ENCODE results near the gene CHD1. TPM values are rescaled to one million over a fixed set of nuclear protein-coding genes. Genes with fewer than 3 reads are reported as not detected.

The CHD1 gene
- total and polyA plus RNA-seq, 2 donors (not counting 3 experiments of a cell fraction or from before 2014, with no cell fraction given) = 16.2 to 48.9 TPM

- Histone ChIP-seq H3K9me1 (replicated peaks; ENCODE audit: control insufficient read depth, extremely low read depth, insufficient read depth, low read length) (no peaks in the 10 kb centered on the region), H3K27me3 (ENCODE audit: control insufficient read depth in 2 of 2, insufficient read depth in 2 of 2, low read length in 2 of 2) (no peaks in the 10 kb centered on the region), H3K9ac (replicated peaks; ENCODE audit: extremely low read depth, insufficient read depth, low read length) (no peak overlapping the region), H3K79me2 (ENCODE audit: control insufficient read depth, insufficient read depth, low read length) (no peaks in the 10 kb centered on the region), H4K20me1 (replicated peaks; ENCODE audit: control insufficient read depth, extremely low read depth, insufficient read depth, low read length) (no peaks in the 10 kb centered on the region), H3K9me3 (replicated peaks; ENCODE audit: control insufficient read depth, insufficient read depth, low read length) (no peaks in the 10 kb centered on the region), H3K4me3 (replicated peaks in 1 of 3; ENCODE audit: insufficient read depth in 1 of 3, low read depth in 1 of 3, low read length in 3 of 3) (no peak overlapping the region), H3K36me3 (ENCODE audit: control insufficient read depth in 2 of 2, extremely low read depth in 1 of 2, insufficient read depth in 2 of 2, low read length in 2 of 2) (no peaks in the 10 kb centered on the region), H3K27ac (ENCODE audit: insufficient read depth, low read depth, low read length) (no peak overlapping the region), H2AFZ (ENCODE audit: low read depth, low read length) (no peak overlapping the region), H3K4me2 (ENCODE audit: insufficient read depth, low read length) (no peak overlapping the region), H3K4me1 (ENCODE audit: control insufficient read depth, extremely low read depth, insufficient read depth, low read length) (no peaks in the 10 kb centered on the region)
- ChIA-PET POLR2A (no interaction called here), CTCF (interaction anchor here (0.7 to 4.4 kb wide), 4 partner anchors 9 to 1959 kb away, joined by 3 to 22 read pairs (median 4); no protein-coding TSS in a partner anchor)
- dilution Hi-C loops (cut with MboI; ENCODE audit: extremely low pct_ligation_motif_present, low sequenced_read_pairs) (no loop called here), intact Hi-C loops (cut with micrococcal nuclease) (loop anchor here (1.0 to 2.0 kb wide), 4 partner anchors 59 to 1645 kb away; partner anchors contain the start of gene RIOK2)
- TF ChIP-seq POLR2A (IDR thresholded peaks at IDR 0.05; ENCODE audit: low read depth, low read length) (no peak), JUN (IDR thresholded peaks at IDR 0.05; ENCODE audit: borderline replicate concordance, insufficient read depth, insufficient read length, low read depth) (no peak), CTCF (IDR thresholded peaks at IDR 0.05; ENCODE audit: extremely low read depth in 1 of 2, insufficient read depth in 1 of 2, low read depth in 1 of 2, low read length in 2 of 2) (no peak), EZH2 (IDR thresholded peaks at IDR 0.05; ENCODE audit: borderline replicate concordance, low read depth, low read length, severe bottlenecking) (no peak), MAX (IDR thresholded peaks at IDR 0.05; ENCODE audit: insufficient read depth, insufficient read length) (no peak), FOS (IDR thresholded peaks at IDR 0.05; ENCODE audit: borderline replicate concordance, insufficient read depth, low read length) (no peak), GATA2 (IDR thresholded peaks at IDR 0.05; ENCODE audit: insufficient read depth, insufficient read length, low read depth, low read length) (no peak), MYC (IDR thresholded peaks at IDR 0.05; ENCODE audit: low read depth, low read length) (no peak), POLR2AphosphoS5 (IDR thresholded peaks at IDR 0.05; ENCODE audit: insufficient read depth, low read depth, low read length) (no peak)
- no TSS peak for BruUV-seq (replicated peaks)
- no peak for DNase-seq (ENCODE audit: low read depth, low spot score)
- no peak for FAIRE-seq
These were observed 101.1 kb downstream of the CHD1 start for GRCh38 chr5:98827588-98828284.

All from endothelial cell of umbilical vein (primary cell).